ENCODE results near the gene PLCB4. TPM values are rescaled to one million over a fixed set of nuclear protein-coding genes. Genes with fewer than 3 reads are reported as not detected.

Gene PLCB4
- total RNA-seq, 1 donor from 2014 or later = 21.2 TPM

DNA sequence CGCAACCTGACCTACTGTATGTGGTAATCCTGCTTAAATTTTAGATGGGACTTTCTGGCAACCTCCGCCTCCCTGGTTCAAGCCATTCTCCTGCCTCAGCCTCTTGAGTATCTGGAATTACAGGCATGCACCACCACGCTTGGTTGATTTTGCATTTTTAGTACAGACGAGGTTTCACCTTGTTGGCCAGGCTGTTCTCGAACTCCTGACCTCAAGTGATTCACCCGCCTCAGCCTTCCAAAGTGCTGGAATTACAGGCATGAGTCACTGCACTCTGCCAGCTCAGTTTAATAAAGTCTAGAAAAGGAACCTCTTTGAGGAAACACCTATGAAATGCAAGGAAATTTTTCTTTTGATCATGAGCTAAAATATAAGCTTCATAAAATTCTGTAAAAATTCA, 9.0 kb upstream of the PLCB4 start:
- no peaks in the 10 kb centered on the region for H3K27me3 Mint-ChIP-seq
- H3K27ac Mint-ChIP-seq = no peak overlapping the region
- H3K36me3 Mint-ChIP-seq = no peaks in the 10 kb centered on the region
- no peak overlapping the region for H3K4me3 Mint-ChIP-seq
- no peaks in the 10 kb centered on the region for H3K4me1 Mint-ChIP-seq (ENCODE audit: unreplicated experiment)
- DNase-seq (ENCODE audit: extremely low spot score, unreplicated experiment) = no peak
- H3K9me3 Mint-ChIP-seq = no peaks in the 10 kb centered on the region
- TF ChIP-seq, protein P1, sequence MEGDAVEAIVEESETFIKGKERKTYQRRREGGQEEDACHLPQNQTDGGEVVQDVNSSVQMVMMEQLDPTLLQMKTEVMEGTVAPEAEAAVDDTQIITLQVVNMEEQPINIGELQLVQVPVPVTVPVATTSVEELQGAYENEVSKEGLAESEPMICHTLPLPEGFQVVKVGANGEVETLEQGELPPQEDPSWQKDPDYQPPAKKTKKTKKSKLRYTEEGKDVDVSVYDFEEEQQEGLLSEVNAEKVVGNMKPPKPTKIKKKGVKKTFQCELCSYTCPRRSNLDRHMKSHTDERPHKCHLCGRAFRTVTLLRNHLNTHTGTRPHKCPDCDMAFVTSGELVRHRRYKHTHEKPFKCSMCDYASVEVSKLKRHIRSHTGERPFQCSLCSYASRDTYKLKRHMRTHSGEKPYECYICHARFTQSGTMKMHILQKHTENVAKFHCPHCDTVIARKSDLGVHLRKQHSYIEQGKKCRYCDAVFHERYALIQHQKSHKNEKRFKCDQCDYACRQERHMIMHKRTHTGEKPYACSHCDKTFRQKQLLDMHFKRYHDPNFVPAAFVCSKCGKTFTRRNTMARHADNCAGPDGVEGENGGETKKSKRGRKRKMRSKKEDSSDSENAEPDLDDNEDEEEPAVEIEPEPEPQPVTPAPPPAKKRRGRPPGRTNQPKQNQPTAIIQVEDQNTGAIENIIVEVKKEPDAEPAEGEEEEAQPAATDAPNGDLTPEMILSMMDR (conservative IDR thresholded peaks at IDR 0.05) = no peak

DNA sequence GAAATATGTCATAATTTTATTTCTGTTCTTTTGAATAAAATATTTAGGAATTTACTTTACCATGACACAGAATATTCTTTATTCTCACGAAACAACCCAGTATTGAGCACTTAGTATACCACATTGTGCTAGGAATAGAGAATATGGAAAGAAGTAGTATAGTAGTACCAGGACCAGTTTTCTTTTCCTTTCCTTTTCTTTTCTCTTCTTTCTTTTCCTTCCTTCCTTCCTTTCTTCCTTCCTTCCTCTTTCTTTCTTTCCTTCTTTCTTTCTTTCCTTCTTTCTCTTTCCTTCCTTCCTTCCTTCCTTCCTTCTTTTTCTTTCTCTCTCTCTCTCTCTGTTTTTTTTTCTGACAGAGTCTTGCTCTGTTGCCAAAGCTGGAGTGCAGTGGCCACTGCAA, 7.5 kb upstream of the PLCB4 start:
- TF ChIP-seq, protein P1 (conservative IDR thresholded peaks at IDR 0.05) = no peak
- H3K36me3 Mint-ChIP-seq = no peaks in the 10 kb centered on the region
- H3K9me3 Mint-ChIP-seq = no peaks in the 10 kb centered on the region
- no peak for DNase-seq (ENCODE audit: extremely low spot score, unreplicated experiment)
- H3K27me3 Mint-ChIP-seq = no peaks in the 10 kb centered on the region
- peaks cover 5% of the 10 kb centered on the region for H3K4me1 Mint-ChIP-seq (ENCODE audit: unreplicated experiment)
- no peak overlapping the region for H3K27ac Mint-ChIP-seq
- no peak overlapping the region for H3K4me3 Mint-ChIP-seq

- H3K4me1 Mint-ChIP-seq (ENCODE audit: unreplicated experiment) = peaks cover 8% of the 10 kb centered on the region
- no peak overlapping the region for H3K4me3 Mint-ChIP-seq
- TF ChIP-seq, protein P1 (conservative IDR thresholded peaks at IDR 0.05) = no peak
- H3K27ac Mint-ChIP-seq = no peak overlapping the region
- H3K36me3 Mint-ChIP-seq = no peaks in the 10 kb centered on the region
- H3K9me3 Mint-ChIP-seq = no peaks in the 10 kb centered on the region
- DNase-seq (ENCODE audit: extremely low spot score, unreplicated experiment) = no peak
- no peaks in the 10 kb centered on the region for H3K27me3 Mint-ChIP-seq
These were observed 6.8 kb upstream of the PLCB4 start for GRCh38 chr20:9062066-9062465.

- peaks cover 4% of the 10 kb centered on the region for H3K27me3 Mint-ChIP-seq
- peak overlapping the region; percentile 91 for H3K4me3 Mint-ChIP-seq
- no peak overlapping the region for H3K27ac Mint-ChIP-seq
- DNase-seq (ENCODE audit: extremely low spot score, unreplicated experiment) = no peak
- TF ChIP-seq, protein P1 (conservative IDR thresholded peaks at IDR 0.05) = no peak
- no peaks in the 10 kb centered on the region for H3K9me3 Mint-ChIP-seq
- H3K36me3 Mint-ChIP-seq = no peaks in the 10 kb centered on the region
- peaks cover 14% of the 10 kb centered on the region for H3K4me1 Mint-ChIP-seq (ENCODE audit: unreplicated experiment)
These were observed 2.7 kb upstream of the PLCB4 start for GRCh38 chr20:9066191-9066590.

- TF ChIP-seq, protein P1 (conservative IDR thresholded peaks at IDR 0.05) = peak; percentile 54
- H3K4me3 Mint-ChIP-seq = peak overlapping the region; percentile 91
- H3K9me3 Mint-ChIP-seq = no peaks in the 10 kb centered on the region
- peak; percentile 79 for DNase-seq (ENCODE audit: extremely low spot score, unreplicated experiment)
- H3K27ac Mint-ChIP-seq = peak overlapping the region; percentile 74
- H3K36me3 Mint-ChIP-seq = no peaks in the 10 kb centered on the region
- H3K4me1 Mint-ChIP-seq (ENCODE audit: unreplicated experiment) = peaks cover 24% of the 10 kb centered on the region
- H3K27me3 Mint-ChIP-seq = peaks cover 4% of the 10 kb centered on the region
These were observed 570 bp upstream of the PLCB4 start for GRCh38 chr20:9068233-9068801.

- H3K27ac Mint-ChIP-seq = no peak overlapping the region
- H3K36me3 Mint-ChIP-seq = no peaks in the 10 kb centered on the region
- peaks cover 4% of the 10 kb centered on the region for H3K27me3 Mint-ChIP-seq
- peak overlapping the region; percentile 95 for H3K4me3 Mint-ChIP-seq
- H3K4me1 Mint-ChIP-seq (ENCODE audit: unreplicated experiment) = peaks cover 31% of the 10 kb centered on the region
- no peaks in the 10 kb centered on the region for H3K9me3 Mint-ChIP-seq
- TF ChIP-seq, protein P1 (conservative IDR thresholded peaks at IDR 0.05) = no peak
- DNase-seq (ENCODE audit: extremely low spot score, unreplicated experiment) = no peak
These were observed 1.4 kb downstream of the PLCB4 start for GRCh38 chr20:9070304-9070703.

All from type B pancreatic cell (in vitro differentiated cells).